DND-41 (cell line): ENCODE data around the gene RYR2.

Experiments used
- ATAC-seq: fragments of 200-7000 bp; cut with Tn5 transposase; 3 replicates; pipeline ENCODE4 v1.9.1; 2021; ENCODE audit warnings: low read depth; ENCODE audit not compliant: insufficient read depth
- DNase-seq: peaks from one replicate; pipeline ENCODE4 v3.0.0-alpha.2; 2020
- H2AFZ ChIP-seq: 2 replicates; pipeline ENCODE4 v1.6.0; 2012; ENCODE audit warnings: low read depth, low read length
- H3K27ac ChIP-seq: 2 replicates; pipeline ENCODE4 v1.5.1; 2012; ENCODE audit warnings: low read length, inconsistent platforms
- H3K27me3 ChIP-seq: fragments of 200-600 bp; sonication (generic); 2 replicates; pipeline ENCODE4 v1.6.0; 2012; ENCODE audit warnings: low read length, mild to moderate bottlenecking, inconsistent platforms; ENCODE audit not compliant: insufficient read depth, poor library complexity
- H3K36me3 ChIP-seq: 2 replicates; pipeline ENCODE4 v1.5.1; 2012; ENCODE audit warnings: low read length, inconsistent platforms; ENCODE audit not compliant: insufficient read depth
- H3K4me1 ChIP-seq: 2 replicates; pipeline ENCODE4 v1.5.1; 2012; ENCODE audit warnings: mild to moderate bottlenecking, low read length; ENCODE audit not compliant: insufficient read depth
- H3K4me2 ChIP-seq: 2 replicates; pipeline ENCODE4 v1.6.0; 2012; ENCODE audit warnings: mild to moderate bottlenecking, moderate library complexity, low read length, inconsistent platforms; ENCODE audit not compliant: insufficient read depth
- H3K4me3 ChIP-seq, 2 experiments: fragments of 200-600 bp in 1 of 2; shearing (Covaris generic) in 1 of 2; 2 replicates each; pipeline ENCODE4 v1.5.1; 2012 to 2016; ENCODE audit warnings: inconsistent platforms in 2 of 2, low read length in 2 of 2, mild to moderate bottlenecking in 2 of 2, low read depth in 1 of 2, moderate library complexity in 1 of 2
- H3K79me2 ChIP-seq: 2 replicates; pipeline ENCODE4 v1.6.0; 2012; ENCODE audit warnings: low read length, inconsistent platforms; ENCODE audit not compliant: insufficient read depth
- H3K9ac ChIP-seq: 2 replicates; pipeline ENCODE4 v1.6.0; 2012; ENCODE audit warnings: low read depth, mild to moderate bottlenecking, inconsistent platforms, low read length, moderate library complexity
- H3K9me3 ChIP-seq: 2 replicates; pipeline ENCODE4 v1.5.1; 2012; ENCODE audit warnings: low read length, moderate library complexity, mild to moderate bottlenecking, inconsistent platforms; ENCODE audit not compliant: insufficient read depth, severe bottlenecking
- H4K20me1 ChIP-seq: 2 replicates; pipeline ENCODE4 v1.6.0; 2012; ENCODE audit warnings: low read length; ENCODE audit not compliant: insufficient read depth
- EZH2 ChIP-seq: IDR thresholded peaks from 3 replicates; pipeline ENCODE4 v1.6.1; 2012; ENCODE audit warnings: borderline replicate concordance, low read depth, mild to moderate bottlenecking, moderate library complexity, low read length, inconsistent platforms; ENCODE audit not compliant: severe bottlenecking
- TF ChIP-seq, protein P1 (sequence below): IDR thresholded peaks from 2 replicates; pipeline ENCODE4 v1.5.1; 2012; ENCODE audit warnings: borderline replicate concordance, low read length, moderate library complexity, mild to moderate bottlenecking; ENCODE audit not compliant: poor library complexity, severe bottlenecking; ENCODE audit errors: extremely low read depth

Gene RYR2

GRCh38 chr1:237398751-237399150 lies 356.8 kb downstream of the RYR2 start:
- H3K79me2 ChIP-seq, result no peaks in the 10 kb centered on the region
- no peak overlapping the region for H3K4me2 ChIP-seq
- TF ChIP-seq, protein P1, sequence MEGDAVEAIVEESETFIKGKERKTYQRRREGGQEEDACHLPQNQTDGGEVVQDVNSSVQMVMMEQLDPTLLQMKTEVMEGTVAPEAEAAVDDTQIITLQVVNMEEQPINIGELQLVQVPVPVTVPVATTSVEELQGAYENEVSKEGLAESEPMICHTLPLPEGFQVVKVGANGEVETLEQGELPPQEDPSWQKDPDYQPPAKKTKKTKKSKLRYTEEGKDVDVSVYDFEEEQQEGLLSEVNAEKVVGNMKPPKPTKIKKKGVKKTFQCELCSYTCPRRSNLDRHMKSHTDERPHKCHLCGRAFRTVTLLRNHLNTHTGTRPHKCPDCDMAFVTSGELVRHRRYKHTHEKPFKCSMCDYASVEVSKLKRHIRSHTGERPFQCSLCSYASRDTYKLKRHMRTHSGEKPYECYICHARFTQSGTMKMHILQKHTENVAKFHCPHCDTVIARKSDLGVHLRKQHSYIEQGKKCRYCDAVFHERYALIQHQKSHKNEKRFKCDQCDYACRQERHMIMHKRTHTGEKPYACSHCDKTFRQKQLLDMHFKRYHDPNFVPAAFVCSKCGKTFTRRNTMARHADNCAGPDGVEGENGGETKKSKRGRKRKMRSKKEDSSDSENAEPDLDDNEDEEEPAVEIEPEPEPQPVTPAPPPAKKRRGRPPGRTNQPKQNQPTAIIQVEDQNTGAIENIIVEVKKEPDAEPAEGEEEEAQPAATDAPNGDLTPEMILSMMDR, result no peak
- no peak for TF ChIP-seq EZH2
- no peak overlapping the region for H3K27ac ChIP-seq
- H3K27me3 ChIP-seq, result no peaks in the 10 kb centered on the region
- H3K4me3 ChIP-seq, result no peak overlapping the region
- H3K36me3 ChIP-seq, result no peaks in the 10 kb centered on the region
- no peaks in the 10 kb centered on the region for H3K4me1 ChIP-seq
- no peak overlapping the region for H2AFZ ChIP-seq
- H3K9me3 ChIP-seq, result peaks cover 3% of the 10 kb centered on the region
- no peak for ATAC-seq
- no peak for DNase-seq
- H4K20me1 ChIP-seq, result no peaks in the 10 kb centered on the region
- no peak overlapping the region for H3K9ac ChIP-seq

DNA sequence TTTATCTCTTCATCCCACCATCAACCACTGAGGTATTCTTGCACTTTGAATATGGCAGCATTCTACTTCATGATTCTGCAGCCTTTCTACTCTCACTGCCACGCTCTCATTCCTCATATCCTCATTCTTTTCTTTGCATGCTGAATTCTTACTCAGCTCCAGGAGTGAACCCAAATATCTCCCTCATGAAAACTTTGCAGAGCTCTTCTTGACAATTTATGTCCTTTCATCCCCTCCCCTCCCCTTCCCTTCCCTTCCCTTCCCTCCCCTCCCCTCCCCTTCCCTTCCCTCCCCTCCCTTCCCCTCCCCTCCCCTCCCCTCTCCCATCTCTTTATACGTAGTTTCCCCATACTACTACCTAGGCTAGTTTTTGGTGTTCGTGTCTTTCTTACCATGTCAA lies 363.9 kb downstream of the RYR2 start:
- DNase-seq, result no peak
- Histone ChIP-seq H3K4me2 (no peak overlapping the region), H4K20me1 (no peaks in the 10 kb centered on the region)

GRCh38 chr1:237411621-237412020 lies 369.6 kb downstream of the RYR2 start:
- DNase-seq, result peak; percentile 54

More for the DNA sequence above, 363.9 kb downstream of the RYR2 start:
- Histone ChIP-seq H3K36me3 (no peaks in the 10 kb centered on the region), H3K4me1 (no peaks in the 10 kb centered on the region), H3K9ac (no peak overlapping the region), H3K4me3 (no peak overlapping the region), H3K79me2 (no peaks in the 10 kb centered on the region), H3K27me3 (no peaks in the 10 kb centered on the region), H3K27ac (no peak overlapping the region), H2AFZ (no peak overlapping the region), H3K9me3 (no peaks in the 10 kb centered on the region)
- no peak for ATAC-seq
- TF ChIP-seq EZH2, result no peak
- TF ChIP-seq, protein P1, result no peak

More at GRCh38 chr1:237411621-237412020, 369.6 kb downstream of the RYR2 start:
- Histone ChIP-seq H3K27ac (no peak overlapping the region), H3K4me1 (peaks cover 8% of the 10 kb centered on the region; the same call in 1 of the 2 replicates), H3K4me3 (no peak overlapping the region), H3K4me2 (no peak overlapping the region), H3K27me3 (no peaks in the 10 kb centered on the region), H3K9me3 (no peaks in the 10 kb centered on the region), H3K79me2 (no peaks in the 10 kb centered on the region), H3K9ac (no peak overlapping the region), H3K36me3 (no peaks in the 10 kb centered on the region), H4K20me1 (no peaks in the 10 kb centered on the region), H2AFZ (no peak overlapping the region)
- TF ChIP-seq EZH2, result no peak
- TF ChIP-seq, protein P1, result no peak
- peak; percentile 98 for ATAC-seq
